A673 (cell line): ENCODE measurements around the gene TPP1.

Experiments used
- CTCF ChIP-seq: fragments of 300-800, 200-600 bp; sonication (generic); conservative IDR thresholded peaks from 2 replicates; pipeline ENCODE4 v1.5.1; 2017; ENCODE audit warnings: low read depth, mild to moderate bottlenecking, antibody characterized with exemption, low read length, moderate library complexity, mixed read lengths
- EZH2 ChIP-seq: fragments of 200-600 bp; sonication (generic); IDR thresholded peaks from 2 replicates; pipeline ENCODE4 v1.6.1; 2017; ENCODE audit warnings: borderline replicate concordance, low read depth, mild to moderate bottlenecking, mixed read lengths, antibody characterized with exemption, low read length; ENCODE audit not compliant: poor library complexity, severe bottlenecking

DNA sequence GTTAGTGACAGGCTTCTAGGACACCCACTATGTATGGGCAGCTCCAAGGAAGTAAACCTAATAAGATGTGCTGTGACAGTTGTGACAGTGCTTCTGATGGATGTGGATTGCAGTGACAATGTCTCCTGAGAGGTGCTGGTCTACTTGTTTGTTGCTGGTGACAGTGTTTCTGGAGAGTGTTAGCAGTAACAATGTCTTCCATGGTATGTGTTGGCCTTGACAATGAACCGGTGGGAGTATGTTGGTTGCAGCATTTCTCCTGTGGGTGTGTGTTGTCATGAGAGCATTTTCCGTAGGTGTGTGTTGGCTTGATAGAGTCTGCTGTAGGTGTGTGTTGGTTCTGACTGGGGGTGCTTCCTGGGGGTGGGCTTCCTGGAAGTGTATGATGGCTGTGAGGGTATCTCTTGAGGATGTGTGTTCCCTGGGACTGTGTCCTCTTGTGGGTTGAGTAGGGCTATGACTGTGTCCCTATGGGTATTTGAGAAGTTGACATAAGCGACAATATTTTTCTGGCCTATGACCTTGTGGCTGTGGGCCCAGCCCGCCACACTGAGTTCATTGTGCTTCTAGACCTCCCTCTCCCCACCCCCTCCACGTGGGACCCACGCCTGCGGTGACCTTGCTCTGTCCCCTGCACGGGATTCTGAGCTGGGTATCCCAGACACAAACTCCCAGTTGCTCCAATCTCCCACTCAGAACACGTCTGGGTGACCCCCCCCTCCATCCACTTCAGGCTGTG lies 35.2 kb upstream of the TPP1 start:
- TF ChIP-seq CTCF (no peak), EZH2 (no peak)
